Upper lobe of left lung (tissue), 4 donors: Measurements from ENCODE around the gene NR2F1.

Source experiments
- CTCF ChIP-seq, 6 experiments: fragments of 450-650 bp in 4 of 6; fragments of 200-600 bp in 2 of 6; sonication (generic) in 2 of 6; IDR thresholded peaks; one replicate each; pipeline ENCODE4 v1.5.1; 2016 to 2019; ENCODE audit warnings: antibody characterized with exemption in 6 of 6
- POLR2A ChIP-seq, 4 donors: fragments of 450-650 bp; IDR thresholded peaks; one replicate each; pipeline ENCODE4 v1.5.1; 2016 to 2017; ENCODE audit warnings: antibody characterized with exemption in 4 of 4, mild to moderate bottlenecking in 2 of 4
- POLR2AphosphoS5 ChIP-seq, 2 donors: sonication (generic); formaldehyde crosslinking; IDR thresholded peaks; one replicate each; pipeline ENCODE4 v1.5.1; 2017; ENCODE audit warnings: antibody characterized with exemption in 2 of 2

DNA sequence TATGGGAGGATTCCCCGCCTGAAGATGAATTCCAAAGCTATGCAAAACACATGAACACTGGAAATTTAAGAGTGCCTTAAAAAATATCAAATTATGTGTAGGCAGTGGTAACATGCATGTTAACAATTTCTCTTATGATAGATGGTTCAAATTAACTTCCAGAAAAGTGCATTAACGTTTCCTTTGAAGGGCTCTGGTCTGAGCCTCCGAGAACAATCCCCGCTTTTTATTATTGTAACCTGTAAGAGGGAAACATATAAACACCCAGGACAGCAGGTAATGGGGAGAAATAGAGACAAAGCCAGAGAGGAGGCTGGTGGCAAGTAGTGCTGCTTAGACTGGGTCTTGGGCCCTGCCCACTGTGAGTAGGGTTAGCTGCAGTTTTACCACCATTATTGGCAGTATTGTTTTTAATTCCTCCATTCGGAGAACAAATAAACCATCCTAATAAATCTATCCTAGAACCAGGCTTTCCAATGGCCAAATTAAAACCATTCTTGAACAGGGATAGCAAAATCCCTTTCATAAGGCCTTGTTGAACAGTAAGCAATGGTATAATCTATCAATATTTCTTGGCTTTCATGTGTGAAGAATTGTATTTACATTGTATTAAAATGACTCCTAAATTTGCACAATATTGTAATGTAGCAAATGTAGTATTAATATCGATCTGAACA lies 6.3 kb downstream of the NR2F1 start:
- no peak for TF ChIP-seq CTCF (IDR thresholded peaks at IDR 0.05)
- TF ChIP-seq POLR2A (IDR thresholded peaks at IDR 0.05) = no peak
- TF ChIP-seq POLR2AphosphoS5 (IDR thresholded peaks at IDR 0.05) = no peak
